Measurements from ENCODE around the gene POLR3C.
"Not testable (repeated sequence)": the region's sequence is repeated elsewhere in the genome, so short reads cannot be mapped to it uniquely, and the experiment has no call there.

POLR3C gene

GRCh38 chr1:145823565-145824498 lies at the start of gene POLR3C, which contains the start of gene RNF115:
Gene POLR3C, plus strand, starts transcription at chr1:145824200. Its CDS starts 1,577 bp downstream, at chr1:145825777.
Gene RNF115, minus strand, starts transcription at chr1:145824095. Its CDS starts 222 bp downstream, at chr1:145823873.
- DNase-seq: peak; percentile 75

GRCh38 chr1:145777357-145778145 lies 46.4 kb upstream of the POLR3C start:
- DNase-seq: no peak

DNA sequence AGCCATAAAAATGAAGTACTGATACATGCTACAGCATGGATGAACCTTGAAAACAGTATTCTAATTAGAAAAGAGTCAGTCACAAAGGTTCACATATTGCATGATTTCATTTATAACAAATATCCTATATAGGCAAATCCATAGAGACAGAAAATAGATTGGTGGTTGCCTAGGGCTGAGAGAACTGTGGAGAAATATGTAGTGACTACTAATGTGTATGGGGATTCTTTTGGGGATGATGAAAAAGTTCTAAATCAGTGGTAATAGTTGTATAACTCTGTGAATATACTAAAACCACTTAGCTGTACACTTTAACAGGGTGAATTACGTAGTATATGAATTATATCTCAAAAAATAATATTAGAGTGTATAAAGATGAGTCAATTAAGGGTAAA lies 45.9 kb upstream of the POLR3C start:
- no peak for DNase-seq

GRCh38 chr1:145782272-145783099 lies 41.5 kb upstream of the POLR3C start:
- peak; percentile 55 for DNase-seq

GRCh38 chr1:145784409-145784808 lies 39.6 kb upstream of the POLR3C start:
- DNase-seq: no peak

DNA sequence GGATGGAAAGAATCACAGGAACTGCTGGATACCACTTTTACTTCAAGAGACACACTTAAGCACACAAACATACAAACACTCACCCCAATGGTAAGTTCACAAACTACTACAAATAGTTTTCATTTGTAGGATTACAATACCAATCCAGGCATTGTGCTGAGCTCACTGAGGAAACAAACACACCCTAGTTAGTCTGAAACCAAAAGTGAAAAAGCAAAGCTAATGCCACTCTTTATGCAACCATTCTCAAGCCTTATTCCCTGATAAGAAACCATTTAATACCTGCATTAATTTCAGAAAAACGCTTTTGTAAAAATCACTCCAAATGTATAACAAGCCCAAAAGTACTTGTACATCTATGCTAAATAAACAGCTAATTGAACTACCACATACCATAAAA lies 38.5 kb upstream of the POLR3C start:
- DNase-seq: no peak

DNA sequence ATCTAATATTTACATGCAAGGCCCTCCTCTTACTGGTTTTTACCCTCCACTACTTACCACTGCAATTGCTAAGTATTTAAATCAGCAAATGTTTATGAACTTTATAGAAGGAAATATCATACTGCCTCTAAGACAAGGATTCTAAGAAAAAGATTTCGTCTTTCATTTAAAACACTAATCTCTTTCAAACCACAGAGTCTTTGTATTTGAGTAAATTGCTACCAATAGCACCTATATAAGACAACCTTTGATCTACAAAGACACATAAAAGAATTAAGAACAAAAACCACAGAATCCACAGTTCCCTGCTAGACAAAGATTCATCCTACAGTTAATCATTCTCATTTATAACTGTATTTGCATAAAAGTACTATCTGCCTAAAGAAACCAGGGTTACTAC lies 37.7 kb upstream of the POLR3C start:
- no peak for DNase-seq

- DNase-seq: no peak
These were observed 35.4 kb upstream of the POLR3C start for GRCh38 chr1:145788580-145788979.

DNA sequence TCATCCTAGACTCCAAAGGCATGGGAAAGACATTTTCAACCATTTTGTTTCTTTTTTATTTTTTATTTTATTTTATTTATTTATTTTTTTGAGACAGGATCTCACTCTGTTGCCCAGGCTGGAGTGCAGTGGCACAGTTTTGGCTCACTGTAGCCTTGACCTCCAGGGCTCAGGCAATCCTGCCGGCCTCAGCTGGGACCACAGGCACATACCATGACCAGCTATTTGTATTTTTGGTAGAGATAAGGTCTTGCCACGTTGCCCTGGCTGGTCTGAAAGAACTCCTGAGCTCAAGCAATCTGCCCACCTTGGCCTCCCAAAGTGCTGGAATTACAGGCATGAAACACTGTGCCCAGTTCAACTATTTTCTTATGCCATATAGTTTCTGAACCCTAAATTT lies 32.1 kb upstream of the POLR3C start:
- DNase-seq: not testable (repeated sequence)

GRCh38 chr1:145792484-145792883 lies 31.5 kb upstream of the POLR3C start:
- no peak for DNase-seq

DNA sequence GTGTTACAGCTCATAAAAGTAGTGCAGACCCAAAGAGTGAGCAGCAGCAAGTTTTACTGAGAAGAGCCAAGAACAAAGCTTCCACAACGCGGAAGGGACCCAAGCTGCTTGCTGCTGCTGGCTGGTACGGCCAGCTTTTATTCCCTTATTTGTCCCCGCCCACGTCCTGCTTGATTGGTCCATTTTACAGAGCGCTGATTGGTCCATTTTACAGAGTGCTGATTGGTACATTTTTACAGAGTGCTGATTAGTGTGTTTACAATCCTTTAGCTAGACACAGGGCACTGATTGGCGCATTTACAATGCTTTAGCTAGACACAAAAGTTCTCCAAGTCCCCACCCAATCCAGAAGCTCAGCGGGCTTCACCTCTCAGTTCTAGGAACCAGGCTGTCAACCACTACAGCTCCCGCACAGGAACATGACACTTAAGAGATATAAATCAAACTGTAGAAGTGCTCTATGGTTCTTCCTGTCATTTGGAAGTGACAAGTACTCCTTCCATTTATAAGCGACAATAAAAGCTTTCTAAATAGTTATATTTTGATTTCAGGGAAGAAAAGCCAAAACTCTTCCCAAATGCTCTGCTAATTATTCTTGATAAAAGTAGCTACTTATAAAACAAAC lies 28.6 kb upstream of the POLR3C start:
- DNase-seq: no peak

GRCh38 chr1:145796753-145797152 lies 27.2 kb upstream of the POLR3C start:
- no peak for DNase-seq

DNA sequence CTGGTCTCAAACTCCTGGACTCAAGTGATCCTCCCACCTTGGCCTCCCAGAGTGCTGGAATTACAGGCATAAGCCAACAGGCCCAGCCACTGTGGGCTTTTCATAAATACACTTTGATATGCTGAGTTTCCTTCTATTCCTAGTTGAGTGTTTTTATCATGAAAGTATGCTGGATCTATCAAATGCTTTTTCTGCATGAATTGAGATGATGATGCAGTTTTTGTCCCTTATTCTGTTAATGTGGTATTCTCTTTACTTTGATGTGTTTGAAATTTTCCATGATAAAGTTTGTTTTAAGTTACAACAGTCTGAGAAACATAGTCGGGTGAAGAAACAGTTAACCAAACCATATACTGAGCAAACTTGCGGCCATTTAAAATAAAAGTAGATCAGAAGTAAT lies 24.2 kb upstream of the POLR3C start:
- no peak for DNase-seq

DNA sequence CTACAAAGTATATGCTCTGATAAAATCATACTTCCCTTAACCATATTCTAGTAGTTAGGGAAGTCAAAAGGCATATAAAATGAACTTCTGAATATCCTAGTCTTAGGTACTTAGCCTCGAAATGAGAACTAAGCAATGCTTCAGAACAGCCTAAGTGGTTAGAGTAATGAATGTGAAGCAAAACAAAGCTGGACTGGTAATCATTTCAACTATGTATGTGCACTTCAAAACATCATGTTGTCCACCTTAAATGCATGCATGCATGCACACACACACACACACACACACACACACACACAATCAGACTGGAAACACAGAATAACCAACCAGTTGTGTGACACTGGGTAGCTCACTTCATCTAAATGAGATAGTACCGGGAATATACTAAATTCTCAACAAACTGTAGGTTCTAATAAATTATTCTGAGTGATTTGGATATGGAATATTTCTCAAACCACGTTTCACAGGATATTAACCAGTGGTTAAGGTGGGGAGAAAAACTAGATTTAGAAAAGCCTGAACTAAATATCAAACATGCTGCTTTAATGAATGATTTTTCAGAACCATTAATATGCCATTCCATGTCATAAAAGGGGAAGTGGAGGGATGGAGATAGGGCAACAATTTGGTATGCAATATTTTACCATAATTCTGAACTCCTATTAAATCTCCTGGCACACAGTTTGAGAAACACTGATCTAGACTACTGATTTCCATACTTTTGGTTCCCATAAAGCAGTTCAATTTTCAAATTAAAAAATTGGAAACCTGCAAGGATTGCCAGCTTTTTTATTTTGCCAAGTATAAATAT lies 19.6 kb upstream of the POLR3C start:
- no peak for DNase-seq

DNA sequence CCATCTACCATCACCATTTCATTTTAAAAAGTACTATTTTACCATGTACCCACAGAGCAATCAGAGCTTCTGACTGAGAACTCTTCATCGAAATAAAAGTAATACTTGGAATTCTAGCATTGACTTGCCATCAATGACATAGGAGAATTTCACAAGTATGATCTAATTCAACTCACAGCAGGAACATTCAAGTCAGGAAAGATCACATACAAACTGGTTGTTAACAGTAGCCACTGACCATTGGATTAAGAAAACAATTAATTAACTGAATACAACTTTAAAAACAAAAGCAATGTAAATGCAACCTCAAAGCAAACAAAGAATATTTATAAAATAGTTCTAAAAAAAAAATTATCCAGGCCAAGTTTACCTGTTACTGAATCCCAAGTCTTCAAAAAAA lies 18.9 kb upstream of the POLR3C start:
- no peak for DNase-seq

- no peak for DNase-seq
These were observed 17.6 kb upstream of the POLR3C start for GRCh38 chr1:145806408-145806807.

DNA sequence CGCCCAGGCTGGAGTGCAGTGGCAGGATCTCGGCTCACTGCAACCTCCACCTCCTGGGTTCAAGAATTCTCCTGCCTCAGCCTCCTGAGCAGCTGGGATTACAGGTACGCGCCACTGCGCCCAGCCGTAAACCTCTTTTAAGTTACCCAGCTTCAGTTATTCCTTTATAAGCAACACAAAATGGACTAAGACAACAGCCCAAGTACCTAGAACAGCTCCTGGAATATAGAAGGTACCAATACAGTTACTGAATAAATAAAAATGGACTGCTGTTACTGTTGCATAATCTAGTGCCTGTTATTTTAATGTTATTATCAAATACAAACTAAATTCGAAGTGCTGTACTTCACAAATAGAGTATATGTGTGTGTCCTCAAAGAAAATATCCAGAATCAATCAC lies 17.2 kb upstream of the POLR3C start:
- no peak for DNase-seq

- DNase-seq: not testable (repeated sequence)
These were observed 10.8 kb upstream of the POLR3C start for GRCh38 chr1:145812977-145813810.

DNA sequence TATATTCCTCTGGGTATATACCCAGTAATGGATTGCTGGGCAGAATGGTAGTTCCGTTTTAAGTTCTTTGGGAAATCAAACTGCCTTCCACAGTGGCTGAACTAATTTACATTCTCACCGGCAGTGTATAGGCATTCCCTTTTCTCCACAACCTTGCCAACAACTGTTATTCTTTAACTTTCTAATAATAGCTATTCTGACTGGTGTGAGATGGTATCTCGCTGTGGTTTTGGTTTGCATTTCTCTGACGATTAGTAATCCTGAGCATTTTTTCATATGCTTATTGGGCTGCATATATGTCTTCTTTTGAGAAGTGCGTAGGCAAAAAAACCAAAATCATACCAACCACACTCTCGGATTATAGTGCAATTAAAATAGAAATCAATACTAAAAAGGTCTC lies 5.9 kb upstream of the POLR3C start:
- peak; percentile 9 for DNase-seq

DNA sequence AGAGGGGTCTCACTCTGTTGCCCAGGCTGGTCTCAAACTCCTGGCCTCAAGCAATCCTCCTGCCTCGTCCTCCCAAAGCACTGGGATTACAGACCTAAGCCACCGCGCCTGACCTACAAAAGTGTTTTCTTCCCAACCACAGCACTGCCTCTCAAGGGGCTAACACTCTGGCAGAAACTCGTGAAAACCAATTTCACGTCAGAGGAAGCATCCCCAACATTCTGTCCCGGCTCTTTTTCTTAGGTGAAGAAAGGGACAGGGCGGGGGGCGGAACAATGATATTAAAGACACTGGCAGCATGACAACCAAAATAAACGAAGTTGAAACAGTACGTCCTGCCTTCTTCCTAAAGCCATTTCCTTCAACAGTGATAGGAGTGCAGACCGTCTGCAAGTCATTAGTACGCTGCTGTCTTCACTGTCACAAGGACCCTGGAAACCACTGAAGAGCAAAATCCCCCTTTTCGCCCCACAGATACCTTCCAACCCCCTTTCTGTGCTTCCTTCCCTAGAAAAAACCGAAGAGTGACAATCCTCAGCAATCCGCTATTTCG lies 1.1 kb upstream of the POLR3C start:
- not testable (repeated sequence) for DNase-seq
